Kidney (tissue), 14 donors: ENCODE results near the gene PPP1R37. TPM values are rescaled to one million over a fixed set of nuclear protein-coding genes. Genes with fewer than 3 reads are reported as not detected.
A peak's percentile ranks its signal among the peaks of the same experiment; 100 is the strongest.

Source experiments
- DNase-seq, 5 donors: peaks; one replicate each; pipeline ENCODE4 v3.0.0-alpha.2; 2013 to 2020
- FAIRE-seq: peaks from 2 replicates; lab custom pipeline; 2012; peaks lifted over from hg19 to GRCh38; lab: Jason Lieb, UNC
- H3K27ac ChIP-seq, 2 donors: one replicate each; pipeline ENCODE4 v1.7.0; 2013; ENCODE audit warnings: low read depth in 2 of 2, low read length in 2 of 2, inconsistent platforms in 1 of 2
- H3K27me3 ChIP-seq: one replicate; pipeline ENCODE4 v1.7.1; 2013; ENCODE audit warnings: low read length, inconsistent platforms; ENCODE audit not compliant: control insufficient read depth, insufficient read depth
- H3K36me3 ChIP-seq, 3 donors: one replicate each; pipeline versions ENCODE4 v1.7.0 to v1.7.1; 2013; ENCODE audit warnings: low read length in 3 of 3, control low read depth in 1 of 3, inconsistent platforms in 1 of 3; ENCODE audit not compliant: insufficient read depth in 3 of 3, control insufficient read depth in 2 of 3
- H3K4me1 ChIP-seq, 3 donors: one replicate each; pipeline versions ENCODE4 v1.7.0 to v1.7.1; 2013; ENCODE audit warnings: low read length in 3 of 3, inconsistent platforms in 1 of 3, low read depth in 1 of 3; ENCODE audit not compliant: control insufficient read depth in 2 of 3, insufficient read depth in 2 of 3
- H3K4me3 ChIP-seq, 3 donors: one replicate each; pipeline versions ENCODE4 v1.7.0 to v1.8.1; 2013; ENCODE audit warnings: low read length in 3 of 3, control low read depth in 1 of 3, inconsistent platforms in 1 of 3
- H3K9ac ChIP-seq, 3 donors: one replicate each; pipeline versions ENCODE4 v1.7.0 to v1.7.1; 2013; ENCODE audit warnings: low read length in 3 of 3, control low read depth in 1 of 3, inconsistent platforms in 1 of 3
- H3K9me3 ChIP-seq, 3 donors: one replicate each; pipeline versions ENCODE4 v1.7.0 to v1.7.1; 2013; ENCODE audit warnings: low read length in 3 of 3, control low read depth in 1 of 3, inconsistent platforms in 1 of 3; ENCODE audit not compliant: control insufficient read depth in 2 of 3, insufficient read depth in 1 of 3
- CTCF ChIP-seq: IDR thresholded peaks from 3 replicates; pipeline ENCODE4 v1.5.1; 2012; ENCODE audit warnings: mild to moderate bottlenecking, moderate library complexity, borderline replicate concordance; ENCODE audit not compliant: insufficient read depth; ENCODE audit errors: extremely low read depth
- intact Hi-C: fragments of 100-400 bp; cut with DNase I; formaldehyde crosslinking; loops from one replicate; pipeline ENCODE4 v1.11.1; 2022
- polyA plus RNA-seq: library from polyadenylated mRNA; stranded (reverse); fragments of 350-450 nt; fragmentation: Illumina TruSeq; extraction: RNeasy Lipid Tissue Mini Kit (QIAGEN cat#74804); gene quantifications from one replicate; pipeline ENCODE4 v1.2.3, GENCODE V29; 2014; ENCODE audit warnings: low read depth, low replicate concordance; ENCODE audit not compliant: insufficient read depth
- total RNA-seq: library from RNA; stranded (reverse); fragmentation: NEBNext Ultra II Directional; extraction: Animal tissue kit (Norgen Biotek cat#: 25700); gene quantifications from one replicate; pipeline ENCODE4 v1.2.1, GENCODE V29; 2021
- donor health status: control.
- donor health status: control.
- donor health status: control.
- donor health status: control.
- donor health status: control.
- donor health status: DM: yes; HTN: yes; CAD: no.
- donor health status: Normal renal cell carcinoma (clear cell type).

PPP1R37 gene
- total and polyA plus RNA-seq, 2 donors from 2014 or later: 21.6 to 33.0 TPM

GRCh38 chr19:45140533-45140932, 47.6 kb downstream of the PPP1R37 start:
- Histone ChIP-seq H3K4me1 (no peaks in the 10 kb centered on the region), H3K9ac (no peak overlapping the region), H3K36me3 (peaks cover 0 to 2% (median 0%) of the 10 kb centered on the region in 3 donors), H3K4me3 (no peak overlapping the region), H3K9me3 (no peaks in the 10 kb centered on the region), H3K27me3 (no peaks in the 10 kb centered on the region), H3K27ac (no peak overlapping the region)
- DNase-seq: no peak
- intact Hi-C loops: no loop called here
- no peak for FAIRE-seq
- no peak for TF ChIP-seq CTCF

GRCh38 chr19:45141203-45141900, 48.4 kb downstream of the PPP1R37 start:
- Histone ChIP-seq H3K9me3 (no peaks in the 10 kb centered on the region), H3K4me1 (no peaks in the 10 kb centered on the region), H3K4me3 (no peak overlapping the region), H3K36me3 (peaks cover 0 to 4% (median 2%) of the 10 kb centered on the region in 3 donors), H3K27ac (no peak overlapping the region), H3K9ac (no peak overlapping the region), H3K27me3 (no peaks in the 10 kb centered on the region)
- FAIRE-seq (no peak), DNase-seq (peak in 1 of 5 donors; percentile 70)
- no peak for TF ChIP-seq CTCF
- intact Hi-C loops: no loop called here

GRCh38 chr19:45142016-45142725, 49.2 kb downstream of the PPP1R37 start:
- no peaks in the 10 kb centered on the region for H3K9me3 ChIP-seq
- TF ChIP-seq CTCF: no peak
- no peak overlapping the region for H3K27ac ChIP-seq
- DNase-seq: peak in 1 of 5 donors; percentile 65
- no peaks in the 10 kb centered on the region for H3K4me1 ChIP-seq
- H3K36me3 ChIP-seq: peaks cover 0 to 6% (median 2%) of the 10 kb centered on the region in 3 donors
- no peak overlapping the region for H3K4me3 ChIP-seq
- H3K27me3 ChIP-seq: no peaks in the 10 kb centered on the region
- no peak for FAIRE-seq
- intact Hi-C loops: no loop called here
- H3K9ac ChIP-seq: no peak overlapping the region
